Panc1 (cell line): ENCODE measurements around the gene CRIP1.

Source experiments
- TCF7L2 ChIP-seq: IDR thresholded peaks from 2 replicates; pipeline ENCODE4 v1.6.1; 2011; ENCODE audit warnings: mild to moderate bottlenecking, low read depth, low read length, inconsistent platforms
- TF ChIP-seq, protein P1 (sequence below): fragments of 450-650 bp; IDR thresholded peaks from 2 replicates; pipeline ENCODE4 v1.5.1; 2017; ENCODE audit warnings: mild to moderate bottlenecking

DNA sequence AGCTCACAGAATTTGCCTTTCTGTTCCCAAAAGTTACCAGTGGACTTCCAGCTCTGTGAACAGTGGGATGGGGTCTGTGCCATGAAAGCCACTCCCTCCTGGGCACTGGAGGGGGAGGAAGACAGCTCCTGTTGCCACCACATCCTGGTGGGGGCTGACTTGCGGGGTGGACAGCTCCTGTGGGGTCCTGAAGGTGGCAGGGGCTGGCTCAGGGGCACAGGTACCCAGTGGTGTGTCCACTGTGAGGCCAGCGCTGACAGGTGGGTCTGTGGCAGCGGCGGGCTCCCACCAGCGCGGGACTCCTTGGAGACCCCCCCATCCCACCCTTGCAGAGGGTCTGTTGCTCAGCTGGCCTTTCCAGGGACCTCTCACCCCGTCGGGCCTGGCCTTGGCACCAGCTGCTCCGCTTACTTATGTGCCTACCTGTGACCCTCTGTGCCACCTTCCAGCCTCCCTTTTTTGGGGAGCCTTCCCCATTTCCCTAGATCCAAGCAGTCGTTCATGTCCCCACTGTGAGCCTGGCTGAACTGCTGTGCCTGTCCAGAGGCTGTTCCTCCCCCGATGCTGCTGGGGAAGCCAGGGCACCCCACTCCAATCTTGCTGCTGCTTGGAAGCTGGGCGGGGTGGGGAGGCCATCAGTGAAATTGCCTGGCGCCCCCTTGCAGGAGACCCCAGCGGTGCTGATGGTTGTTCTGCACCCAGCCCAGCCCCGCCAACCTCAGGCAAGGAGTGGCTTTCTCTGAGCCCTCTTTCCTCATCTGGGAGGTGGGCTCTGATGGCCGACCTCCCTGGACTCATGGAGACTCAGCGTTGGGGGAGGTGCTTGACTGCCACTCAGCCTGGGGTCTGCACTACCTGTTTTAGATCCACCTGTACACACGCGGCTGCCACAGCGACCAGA lies 6.5 kb downstream of the CRIP1 start:
- TF ChIP-seq, protein P1, sequence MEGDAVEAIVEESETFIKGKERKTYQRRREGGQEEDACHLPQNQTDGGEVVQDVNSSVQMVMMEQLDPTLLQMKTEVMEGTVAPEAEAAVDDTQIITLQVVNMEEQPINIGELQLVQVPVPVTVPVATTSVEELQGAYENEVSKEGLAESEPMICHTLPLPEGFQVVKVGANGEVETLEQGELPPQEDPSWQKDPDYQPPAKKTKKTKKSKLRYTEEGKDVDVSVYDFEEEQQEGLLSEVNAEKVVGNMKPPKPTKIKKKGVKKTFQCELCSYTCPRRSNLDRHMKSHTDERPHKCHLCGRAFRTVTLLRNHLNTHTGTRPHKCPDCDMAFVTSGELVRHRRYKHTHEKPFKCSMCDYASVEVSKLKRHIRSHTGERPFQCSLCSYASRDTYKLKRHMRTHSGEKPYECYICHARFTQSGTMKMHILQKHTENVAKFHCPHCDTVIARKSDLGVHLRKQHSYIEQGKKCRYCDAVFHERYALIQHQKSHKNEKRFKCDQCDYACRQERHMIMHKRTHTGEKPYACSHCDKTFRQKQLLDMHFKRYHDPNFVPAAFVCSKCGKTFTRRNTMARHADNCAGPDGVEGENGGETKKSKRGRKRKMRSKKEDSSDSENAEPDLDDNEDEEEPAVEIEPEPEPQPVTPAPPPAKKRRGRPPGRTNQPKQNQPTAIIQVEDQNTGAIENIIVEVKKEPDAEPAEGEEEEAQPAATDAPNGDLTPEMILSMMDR, result no peak
- no peak for TF ChIP-seq TCF7L2
